ENCODE results near the gene MAT2B.

GRCh38 chr5:163460562-163461171 is 44.8 kb upstream of the MAT2B start, which contains the start of gene HMMR:
- no peak for TF ChIP-seq CTCF (IDR thresholded peaks at IDR 0.05)
- TF ChIP-seq POLR2A (IDR thresholded peaks at IDR 0.05) = no peak

Data from heart left ventricle (tissue), 13 donors.